Breast epithelium (tissue), 3 donors: ENCODE measurements around the gene CDH4.

Source experiments
- POLR2A ChIP-seq: fragments of 450-650 bp; IDR thresholded peaks from one replicate; pipeline ENCODE4 v1.6.1; 2016; ENCODE audit warnings: antibody characterized with exemption, mild to moderate bottlenecking, moderate library complexity
- POLR2AphosphoS5 ChIP-seq, 3 donors: sonication (generic); formaldehyde crosslinking; IDR thresholded peaks; one replicate each; pipeline ENCODE4 v1.6.1; 2017; ENCODE audit warnings: antibody characterized with exemption in 3 of 3
- TF ChIP-seq, protein P1 (sequence below), 3 donors: fragments of 450-650 bp; IDR thresholded peaks; one replicate each; pipeline ENCODE4 v1.5.1; 2016 to 2017; ENCODE audit warnings: antibody characterized with exemption in 3 of 3, mild to moderate bottlenecking in 3 of 3, moderate library complexity in 3 of 3

DNA sequence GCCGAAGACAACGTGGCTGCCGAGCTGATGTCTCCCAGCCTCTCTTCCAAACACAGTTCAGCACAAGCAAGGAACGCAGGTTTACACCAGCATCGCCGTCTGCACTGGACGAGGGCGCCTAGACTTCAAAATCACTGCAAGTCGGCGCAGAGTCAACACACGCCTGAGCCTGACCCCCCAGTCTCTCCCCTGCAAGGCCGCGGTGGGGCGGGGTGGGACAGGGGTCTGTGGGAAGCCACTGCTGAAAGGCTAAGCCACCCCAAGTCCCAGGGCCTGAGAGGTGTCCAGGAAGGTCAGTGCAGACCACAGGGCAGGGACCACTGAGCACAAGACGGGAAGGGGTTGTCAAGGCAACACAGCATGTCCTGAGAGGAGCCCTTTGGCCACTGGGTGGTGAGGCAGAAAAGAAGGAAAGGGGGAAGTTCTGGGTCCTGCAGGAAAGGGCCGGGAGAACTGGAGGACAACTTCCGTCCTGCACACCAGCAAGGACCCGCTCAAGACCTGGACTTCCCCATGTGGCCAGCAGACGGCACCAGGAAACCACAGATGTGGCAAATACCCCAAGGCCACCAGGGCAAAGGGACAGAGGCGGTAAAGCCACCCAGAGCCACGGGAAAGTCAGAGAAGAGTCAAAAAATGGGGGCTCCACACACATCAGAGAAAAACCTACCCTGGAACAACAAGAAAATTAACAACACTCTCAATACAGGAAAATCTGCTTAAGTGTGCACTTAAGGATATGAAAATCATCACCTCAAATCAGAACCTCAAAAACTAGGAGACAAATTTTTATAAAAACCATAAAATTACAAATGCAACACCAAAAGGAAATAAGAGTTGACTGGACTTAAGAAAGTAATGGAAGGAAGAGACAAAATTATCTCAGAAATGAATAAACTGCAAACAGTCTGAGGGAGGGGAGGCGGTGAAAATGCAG is 728.9 kb downstream of the CDH4 start:
- TF ChIP-seq, protein P1, sequence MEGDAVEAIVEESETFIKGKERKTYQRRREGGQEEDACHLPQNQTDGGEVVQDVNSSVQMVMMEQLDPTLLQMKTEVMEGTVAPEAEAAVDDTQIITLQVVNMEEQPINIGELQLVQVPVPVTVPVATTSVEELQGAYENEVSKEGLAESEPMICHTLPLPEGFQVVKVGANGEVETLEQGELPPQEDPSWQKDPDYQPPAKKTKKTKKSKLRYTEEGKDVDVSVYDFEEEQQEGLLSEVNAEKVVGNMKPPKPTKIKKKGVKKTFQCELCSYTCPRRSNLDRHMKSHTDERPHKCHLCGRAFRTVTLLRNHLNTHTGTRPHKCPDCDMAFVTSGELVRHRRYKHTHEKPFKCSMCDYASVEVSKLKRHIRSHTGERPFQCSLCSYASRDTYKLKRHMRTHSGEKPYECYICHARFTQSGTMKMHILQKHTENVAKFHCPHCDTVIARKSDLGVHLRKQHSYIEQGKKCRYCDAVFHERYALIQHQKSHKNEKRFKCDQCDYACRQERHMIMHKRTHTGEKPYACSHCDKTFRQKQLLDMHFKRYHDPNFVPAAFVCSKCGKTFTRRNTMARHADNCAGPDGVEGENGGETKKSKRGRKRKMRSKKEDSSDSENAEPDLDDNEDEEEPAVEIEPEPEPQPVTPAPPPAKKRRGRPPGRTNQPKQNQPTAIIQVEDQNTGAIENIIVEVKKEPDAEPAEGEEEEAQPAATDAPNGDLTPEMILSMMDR (IDR thresholded peaks at IDR 0.05) = peak in 2 of 3 donors; percentile 47 to 80
- TF ChIP-seq POLR2A = no peak
- TF ChIP-seq POLR2AphosphoS5 (IDR thresholded peaks at IDR 0.05) = no peak
